ENCODE results near the gene ST6GALNAC2. TPM values are rescaled to one million over a fixed set of nuclear protein-coding genes. Genes with fewer than 3 reads are reported as not detected.
"Not testable (repeated sequence)": the region's sequence is repeated elsewhere in the genome, so short reads cannot be mapped to it uniquely, and the experiment has no call there.

ST6GALNAC2 gene
- total and polyA plus RNA-seq, 12 donors, result 1.5 to 8.4 (median 5.7) TPM

- H3K27me3 ChIP-seq, result no peaks in the 10 kb centered on the region
- no peak overlapping the region for H3K4me3 ChIP-seq
- H3K9me3 ChIP-seq, result no peaks in the 10 kb centered on the region
- TF ChIP-seq, protein P1, sequence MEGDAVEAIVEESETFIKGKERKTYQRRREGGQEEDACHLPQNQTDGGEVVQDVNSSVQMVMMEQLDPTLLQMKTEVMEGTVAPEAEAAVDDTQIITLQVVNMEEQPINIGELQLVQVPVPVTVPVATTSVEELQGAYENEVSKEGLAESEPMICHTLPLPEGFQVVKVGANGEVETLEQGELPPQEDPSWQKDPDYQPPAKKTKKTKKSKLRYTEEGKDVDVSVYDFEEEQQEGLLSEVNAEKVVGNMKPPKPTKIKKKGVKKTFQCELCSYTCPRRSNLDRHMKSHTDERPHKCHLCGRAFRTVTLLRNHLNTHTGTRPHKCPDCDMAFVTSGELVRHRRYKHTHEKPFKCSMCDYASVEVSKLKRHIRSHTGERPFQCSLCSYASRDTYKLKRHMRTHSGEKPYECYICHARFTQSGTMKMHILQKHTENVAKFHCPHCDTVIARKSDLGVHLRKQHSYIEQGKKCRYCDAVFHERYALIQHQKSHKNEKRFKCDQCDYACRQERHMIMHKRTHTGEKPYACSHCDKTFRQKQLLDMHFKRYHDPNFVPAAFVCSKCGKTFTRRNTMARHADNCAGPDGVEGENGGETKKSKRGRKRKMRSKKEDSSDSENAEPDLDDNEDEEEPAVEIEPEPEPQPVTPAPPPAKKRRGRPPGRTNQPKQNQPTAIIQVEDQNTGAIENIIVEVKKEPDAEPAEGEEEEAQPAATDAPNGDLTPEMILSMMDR (IDR thresholded peaks at IDR 0.05), result no peak
- 92 to 93% methylated on average over 14 of the region's 14 CpGs for WGBS, 2 donors
- ATAC-seq (no peak), DNase-seq (no peak)
- peaks cover 0 to 58% (median 37%) of the 10 kb centered on the region in 9 donors for H3K4me1 ChIP-seq
- H3K36me3 ChIP-seq, result peaks cover 0 to 55% (median 6%) of the 10 kb centered on the region in 9 donors
- no peak overlapping the region for H3K27ac ChIP-seq
- intact Hi-C loops (cut with DNase I), result loop anchor here in 1 of 10 donors (10.0 kb wide), 1 partner anchor 59 kb away; no protein-coding TSS in a partner anchor
These were observed 19.7 kb downstream of the ST6GALNAC2 start for GRCh38 chr17:76565728-76566612.

DNA sequence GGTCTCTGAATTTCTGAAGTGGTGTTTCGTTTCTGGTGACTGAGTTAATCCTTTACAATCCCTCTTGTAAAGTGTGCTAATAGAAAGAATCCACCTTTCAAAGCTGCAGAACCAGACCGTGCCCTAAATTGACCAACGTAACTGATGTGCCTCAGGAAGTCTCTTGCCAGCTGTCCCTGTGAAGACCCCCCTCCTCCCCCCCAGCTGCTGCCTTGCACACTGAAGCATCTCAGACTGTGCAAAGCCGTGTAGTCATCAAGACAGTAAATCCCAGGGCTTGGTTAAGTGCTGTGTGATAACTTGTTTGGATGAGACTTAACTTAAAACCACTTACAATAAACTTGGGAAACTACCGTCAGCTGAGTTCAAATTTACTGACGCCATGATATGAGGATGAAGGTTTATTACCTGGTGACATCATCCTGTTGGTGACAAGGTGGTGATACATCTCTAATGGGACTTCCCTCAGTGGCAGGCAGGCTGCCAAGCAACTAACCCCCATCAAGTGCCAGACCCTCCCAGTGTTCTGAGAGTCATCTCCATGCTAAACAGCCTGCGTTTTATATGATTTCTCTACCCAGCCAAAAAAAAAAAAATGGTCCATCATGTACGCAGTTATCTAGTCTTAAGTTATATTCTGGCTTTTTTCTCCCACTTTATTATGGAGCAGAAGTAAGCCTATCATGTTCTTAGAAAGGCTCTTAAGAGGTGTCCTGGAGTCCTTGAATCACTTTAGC, 20.5 kb downstream of the ST6GALNAC2 start:
- H3K4me3 ChIP-seq, DNase-seq, H3K27me3 ChIP-seq, H3K27ac ChIP-seq, ATAC-seq, H3K9me3 ChIP-seq: not testable (repeated sequence)
- H3K4me1 ChIP-seq, result peaks cover 0 to 64% (median 42%) of the 10 kb centered on the region in 9 donors
- intact Hi-C loops (cut with DNase I), result loop anchor here in 1 of 10 donors (10.0 kb wide), 1 partner anchor 60 kb away; no protein-coding TSS in a partner anchor
- 66 to 74% methylated on average over 8 of the region's 8 CpGs for WGBS, 2 donors
- H3K36me3 ChIP-seq, result peaks cover 0 to 61% (median 6%) of the 10 kb centered on the region in 9 donors

- not testable (repeated sequence) for H3K27ac ChIP-seq, H3K4me3 ChIP-seq, H3K9me3 ChIP-seq, ATAC-seq, H3K27me3 ChIP-seq, DNase-seq
- intact Hi-C loops (cut with DNase I), result loop anchor here in 1 of 10 donors (10.0 kb wide), 1 partner anchor 61 kb away; no protein-coding TSS in a partner anchor
- Histone ChIP-seq H3K4me1 (peaks cover 0 to 77% (median 53%) of the 10 kb centered on the region in 9 donors), H3K36me3 (peaks cover 0 to 72% (median 6%) of the 10 kb centered on the region in 9 donors)
- 75 to 83% methylated on average over 2 of the region's 2 CpGs for WGBS, 2 donors
These were observed 22.3 kb downstream of the ST6GALNAC2 start for GRCh38 chr17:76563359-76563758.

DNA sequence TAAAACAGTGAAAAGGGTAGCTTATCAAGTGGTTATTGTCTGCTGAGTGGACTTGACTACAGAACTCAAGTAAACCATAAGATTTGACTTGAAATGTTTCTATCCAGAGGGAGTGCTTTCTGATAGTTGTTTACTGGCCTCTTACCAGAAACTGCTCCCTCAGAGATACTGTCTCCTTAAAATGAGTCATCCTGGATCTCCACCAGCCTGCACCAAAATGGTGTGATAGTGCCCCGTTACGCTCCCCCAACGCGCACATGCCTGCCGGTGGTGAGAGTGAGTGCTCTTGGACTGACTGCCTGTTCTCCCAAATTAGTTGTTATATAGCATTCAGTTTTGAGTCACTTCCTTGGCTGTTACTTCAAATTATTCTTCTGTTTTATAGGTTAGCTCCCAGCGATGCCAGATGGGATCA, 22.9 kb downstream of the ST6GALNAC2 start:
- peaks cover 0 to 72% (median 6%) of the 10 kb centered on the region in 9 donors for H3K36me3 ChIP-seq
- H3K27me3 ChIP-seq, result no peaks in the 10 kb centered on the region
- WGBS, 2 donors, result 50 to 55% methylated on average over 6 of the region's 6 CpGs
- H3K27ac ChIP-seq, result peak overlapping the region in 8 of 10 donors; percentile 15 to 72 (median 41)
- no peaks in the 10 kb centered on the region for H3K9me3 ChIP-seq
- intact Hi-C loops (cut with DNase I), result loop anchor here in 1 of 10 donors (10.0 kb wide), 1 partner anchor 62 kb away; no protein-coding TSS in a partner anchor
- ATAC-seq (peak in 6 of 8 donors; percentile 33 to 76 (median 59)), DNase-seq (no peak)
- peaks cover 0 to 72% (median 53%) of the 10 kb centered on the region in 9 donors for H3K4me1 ChIP-seq
- TF ChIP-seq, protein P1 (IDR thresholded peaks at IDR 0.05), result no peak
- H3K4me3 ChIP-seq, result no peak overlapping the region

GRCh38 chr17:76561799-76562268, 23.8 kb downstream of the ST6GALNAC2 start:
- TF ChIP-seq, protein P1 (IDR thresholded peaks at IDR 0.05), result no peak
- Histone ChIP-seq H3K4me1 (peaks cover 0 to 66% (median 50%) of the 10 kb centered on the region in 9 donors), H3K27me3 (no peaks in the 10 kb centered on the region), H3K4me3 (no peak overlapping the region), H3K36me3 (peaks cover 0 to 68% (median 6%) of the 10 kb centered on the region in 9 donors), H3K9me3 (no peaks in the 10 kb centered on the region), H3K27ac (peak overlapping the region in 7 of 10 donors; percentile 38 to 94 (median 63))
- no peak for DNase-seq
- intact Hi-C loops (cut with DNase I), result loop anchor here in 1 of 10 donors (10.0 kb wide), 1 partner anchor 63 kb away; no protein-coding TSS in a partner anchor
- 44 to 49% methylated on average over 5 of the region's 5 CpGs for WGBS, 2 donors
- ATAC-seq, result no peak
